Measurements from ENCODE around the gene ZNF746.

Gene ZNF746

DNA sequence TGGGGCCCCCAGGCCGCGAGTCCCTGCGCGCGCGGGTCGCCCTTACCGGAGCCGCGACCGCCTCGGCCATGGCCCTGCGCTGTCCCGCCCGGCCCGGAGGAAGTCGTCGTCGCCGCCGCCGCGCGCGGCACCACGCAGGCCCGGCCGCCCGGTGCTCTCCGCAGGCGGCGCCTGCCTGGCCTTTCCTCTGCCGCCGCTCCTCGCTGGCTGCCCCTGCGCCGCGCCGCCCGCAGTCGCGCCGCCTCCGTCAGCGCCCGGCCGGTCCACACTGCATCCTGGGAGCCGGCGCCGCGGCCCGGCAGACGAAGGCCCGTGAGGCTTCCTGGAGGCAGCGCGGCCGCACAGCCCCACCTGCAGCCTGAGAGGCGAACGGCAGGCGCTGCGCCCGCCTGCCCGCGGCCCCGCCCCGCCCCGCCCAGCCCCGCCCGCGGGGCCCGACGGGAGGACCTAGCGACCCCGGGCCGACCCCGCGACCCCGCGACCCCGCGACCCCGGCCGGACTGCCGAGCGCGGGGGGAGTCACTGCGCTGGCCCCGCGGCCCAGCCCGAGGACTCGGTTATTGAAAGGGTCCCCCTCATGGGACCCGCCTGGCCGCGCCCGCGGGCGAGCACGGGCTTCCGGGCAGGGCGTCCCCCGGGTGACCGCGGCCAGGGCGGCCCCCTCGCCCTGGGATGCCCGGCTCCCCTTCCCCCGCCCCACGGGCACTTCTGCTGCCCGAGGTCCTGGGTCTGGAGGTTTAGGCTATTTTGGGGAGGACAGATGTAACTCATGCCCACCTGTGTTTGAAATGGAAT, at the start of gene ZNF746:
TSS of gene ZNF746 (minus strand) at position 343 of the 795 bp plus-strand sequence. CDS start at position 70, 273 bp downstream.
- Mint-ChIP-seq H3K4me3 (peak within 1 kb of the TSS; percentile 94), H3K27ac (peak within 1 kb of the TSS; percentile 96), H3K27me3 (no peaks in the 10 kb centered on the region), H3K9me3 (no peaks in the 10 kb centered on the region), H3K36me3 (ENCODE audit: low read depth) (peaks cover 40% of the 10 kb centered on the region), H3K4me1 (ENCODE audit: low read depth) (peaks cover 36% of the 10 kb centered on the region)
- peak; percentile 87 for DNase-seq

GRCh38 chr7:149547126-149547525, 49.5 kb upstream of the ZNF746 start:
- Mint-ChIP-seq H3K4me1 (ENCODE audit: low read depth) (peaks cover 7% of the 10 kb centered on the region), H3K4me3 (no peak overlapping the region), H3K9me3 (no peaks in the 10 kb centered on the region), H3K27me3 (no peaks in the 10 kb centered on the region), H3K27ac (peak overlapping the region; percentile 38), H3K36me3 (ENCODE audit: low read depth) (peaks cover 77% of the 10 kb centered on the region)
- no peak for DNase-seq

GRCh38 chr7:149546331-149546730, 48.7 kb upstream of the ZNF746 start:
- no peak for DNase-seq
- Mint-ChIP-seq H3K4me1 (ENCODE audit: low read depth) (peaks cover 7% of the 10 kb centered on the region), H3K36me3 (ENCODE audit: low read depth) (peaks cover 74% of the 10 kb centered on the region), H3K4me3 (no peak overlapping the region), H3K9me3 (peaks cover 2% of the 10 kb centered on the region), H3K27ac (peak overlapping the region; percentile 14), H3K27me3 (no peaks in the 10 kb centered on the region)

DNA sequence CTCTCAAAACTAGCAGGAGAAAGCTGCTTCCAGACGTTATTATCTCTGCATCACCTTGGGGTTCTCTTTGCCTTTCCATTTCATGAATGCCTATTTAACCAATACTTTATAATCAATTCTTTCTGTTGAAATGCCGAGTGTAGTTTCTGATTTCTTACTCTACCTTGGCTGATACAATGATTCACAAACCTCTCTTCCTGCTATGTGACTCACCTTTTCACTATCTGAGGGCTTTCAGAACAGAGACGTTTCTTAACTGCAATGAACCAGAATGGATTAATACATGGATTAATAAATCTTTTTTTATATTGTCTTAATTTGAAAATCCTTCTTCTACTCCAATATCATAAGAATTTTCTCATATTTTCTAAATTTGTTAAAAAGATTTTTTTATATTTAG, 46.4 kb upstream of the ZNF746 start:
- no peaks in the 10 kb centered on the region for H3K27me3 Mint-ChIP-seq
- no peak for DNase-seq
- H3K4me1 Mint-ChIP-seq (ENCODE audit: low read depth) = peaks cover 7% of the 10 kb centered on the region
- H3K9me3 Mint-ChIP-seq = peaks cover 8% of the 10 kb centered on the region
- H3K27ac Mint-ChIP-seq = no peak overlapping the region
- peaks cover 63% of the 10 kb centered on the region for H3K36me3 Mint-ChIP-seq (ENCODE audit: low read depth)
- no peak overlapping the region for H3K4me3 Mint-ChIP-seq

DNA sequence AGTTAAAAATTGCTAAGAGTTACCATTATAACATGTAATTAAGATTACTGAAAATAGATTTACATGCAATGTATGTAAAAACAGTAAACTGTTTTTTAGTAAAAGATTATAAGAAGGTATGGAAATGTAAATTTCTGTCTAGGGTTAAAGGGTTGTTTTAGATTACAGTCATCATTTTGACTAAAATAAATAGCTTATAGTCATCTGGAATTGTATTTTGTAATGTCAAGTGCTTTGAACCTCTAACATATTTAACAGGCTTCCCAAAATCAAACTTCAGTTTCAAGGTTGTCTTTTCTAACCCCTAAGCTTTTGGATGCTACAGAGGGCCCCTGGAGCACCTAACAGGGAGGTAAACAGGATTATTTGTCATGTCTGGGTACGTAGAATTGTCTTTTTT, 35.0 kb upstream of the ZNF746 start:
- H3K27ac Mint-ChIP-seq = no peak overlapping the region
- H3K4me1 Mint-ChIP-seq (ENCODE audit: low read depth) = peaks cover 8% of the 10 kb centered on the region
- DNase-seq = no peak
- peaks cover 21% of the 10 kb centered on the region for H3K36me3 Mint-ChIP-seq (ENCODE audit: low read depth)
- H3K27me3 Mint-ChIP-seq = no peaks in the 10 kb centered on the region
- H3K4me3 Mint-ChIP-seq = no peak overlapping the region
- H3K9me3 Mint-ChIP-seq = peaks cover 27% of the 10 kb centered on the region

- Mint-ChIP-seq H3K36me3 (ENCODE audit: low read depth) (peaks cover 21% of the 10 kb centered on the region), H3K4me3 (no peak overlapping the region), H3K27me3 (no peaks in the 10 kb centered on the region), H3K4me1 (ENCODE audit: low read depth) (no peaks in the 10 kb centered on the region), H3K27ac (no peak overlapping the region), H3K9me3 (peaks cover 28% of the 10 kb centered on the region)
- DNase-seq = no peak
Observed at GRCh38 chr7:149529136-149529718, 31.6 kb upstream of the ZNF746 start.

- Mint-ChIP-seq H3K9me3 (peaks cover 26% of the 10 kb centered on the region), H3K4me1 (ENCODE audit: low read depth) (no peaks in the 10 kb centered on the region), H3K4me3 (no peak overlapping the region), H3K27ac (no peak overlapping the region), H3K27me3 (no peaks in the 10 kb centered on the region), H3K36me3 (ENCODE audit: low read depth) (peaks cover 16% of the 10 kb centered on the region)
- no peak for DNase-seq
Observed at GRCh38 chr7:149527414-149527813, 29.8 kb upstream of the ZNF746 start.

GRCh38 chr7:149525280-149525679, 27.7 kb upstream of the ZNF746 start:
- Mint-ChIP-seq H3K36me3 (ENCODE audit: low read depth) (peaks cover 13% of the 10 kb centered on the region), H3K27me3 (no peaks in the 10 kb centered on the region), H3K27ac (no peak overlapping the region), H3K4me1 (ENCODE audit: low read depth) (no peaks in the 10 kb centered on the region), H3K9me3 (peaks cover 23% of the 10 kb centered on the region), H3K4me3 (no peak overlapping the region)
- no peak for DNase-seq

DNA sequence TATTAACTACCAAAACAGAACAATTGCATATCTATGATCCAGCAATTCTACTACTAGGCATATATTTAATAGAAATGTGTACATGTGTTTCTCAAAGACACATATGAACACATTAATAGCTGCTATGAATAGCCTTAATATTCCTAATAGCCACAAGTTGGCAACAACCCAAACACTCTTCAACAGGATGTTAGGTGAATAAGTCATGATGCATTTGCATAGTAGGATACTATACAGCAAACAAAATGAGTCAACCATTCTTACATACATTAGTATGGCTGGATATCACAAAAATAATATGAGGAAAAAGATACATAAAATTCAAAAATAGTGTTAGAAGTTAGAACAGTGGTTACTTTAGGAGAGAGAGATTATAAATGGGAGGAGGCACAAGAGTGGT, 26.8 kb upstream of the ZNF746 start:
- H3K4me3 Mint-ChIP-seq = no peak overlapping the region
- peaks cover 10% of the 10 kb centered on the region for H3K36me3 Mint-ChIP-seq (ENCODE audit: low read depth)
- H3K27me3 Mint-ChIP-seq = no peaks in the 10 kb centered on the region
- no peak overlapping the region for H3K27ac Mint-ChIP-seq
- peaks cover 16% of the 10 kb centered on the region for H3K9me3 Mint-ChIP-seq
- no peaks in the 10 kb centered on the region for H3K4me1 Mint-ChIP-seq (ENCODE audit: low read depth)
- no peak for DNase-seq

DNA sequence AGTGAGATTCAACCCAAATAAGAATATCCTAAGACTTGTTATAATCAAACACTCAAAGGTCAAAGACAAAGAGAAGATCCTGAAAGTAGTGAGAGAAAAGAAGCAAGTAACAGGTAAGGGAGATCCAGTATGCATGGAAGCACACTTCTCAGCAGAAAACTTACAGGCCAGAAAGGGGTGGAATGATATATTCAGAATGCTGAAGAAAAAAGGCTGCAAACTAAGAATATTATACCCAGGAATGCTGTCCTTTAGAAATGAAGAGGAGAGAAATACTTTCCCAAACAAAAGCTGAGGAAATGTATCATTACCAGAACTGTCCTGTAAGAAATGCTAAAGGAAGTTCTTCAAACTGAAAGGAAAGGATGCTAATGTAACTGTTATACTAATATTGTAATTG, 12.6 kb upstream of the ZNF746 start:
- no peaks in the 10 kb centered on the region for H3K27me3 Mint-ChIP-seq
- H3K27ac Mint-ChIP-seq = no peak overlapping the region
- no peak overlapping the region for H3K4me3 Mint-ChIP-seq
- no peak for DNase-seq
- H3K4me1 Mint-ChIP-seq (ENCODE audit: low read depth) = no peaks in the 10 kb centered on the region
- no peaks in the 10 kb centered on the region for H3K36me3 Mint-ChIP-seq (ENCODE audit: low read depth)
- H3K9me3 Mint-ChIP-seq = peaks cover 39% of the 10 kb centered on the region

DNA sequence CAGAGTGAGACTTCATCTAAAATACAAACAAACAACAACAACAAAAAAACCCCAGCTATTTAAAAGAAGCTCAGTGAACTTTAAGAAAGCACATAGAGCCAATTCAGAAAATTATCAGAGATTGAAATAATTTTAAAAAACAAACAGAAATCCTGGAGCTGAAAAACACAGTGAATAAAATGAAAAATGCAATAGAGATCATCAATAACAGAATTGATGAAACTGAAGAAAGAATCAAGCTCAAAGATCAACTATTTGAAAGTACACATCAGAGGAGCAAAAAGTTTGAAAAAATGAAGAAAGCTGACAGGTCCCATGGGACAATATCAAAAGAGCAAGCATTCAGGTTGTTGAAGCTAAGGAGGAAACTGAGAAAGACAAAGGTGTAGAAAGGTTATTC, 12.2 kb upstream of the ZNF746 start:
- Mint-ChIP-seq H3K27ac (no peak overlapping the region), H3K27me3 (no peaks in the 10 kb centered on the region), H3K4me1 (ENCODE audit: low read depth) (no peaks in the 10 kb centered on the region), H3K4me3 (no peak overlapping the region), H3K9me3 (peaks cover 39% of the 10 kb centered on the region), H3K36me3 (ENCODE audit: low read depth) (no peaks in the 10 kb centered on the region)
- no peak for DNase-seq

DNA sequence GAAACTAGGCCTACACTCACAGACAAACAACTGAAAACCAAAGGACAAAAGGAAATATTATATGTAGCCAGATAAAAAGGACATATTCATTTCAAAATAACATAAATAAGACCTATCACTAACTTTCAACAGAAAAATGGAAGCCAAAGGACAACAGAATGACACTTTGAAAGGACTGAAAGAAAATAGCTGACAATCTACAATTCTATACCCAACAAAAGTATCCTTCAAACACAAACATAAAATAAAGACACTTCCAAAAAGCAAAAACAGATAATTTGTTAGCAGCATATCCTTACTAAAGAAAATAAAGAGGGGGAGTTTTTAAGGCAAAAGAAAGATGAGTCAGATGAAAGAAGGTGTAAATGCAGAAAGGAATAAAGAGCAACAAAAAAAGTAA, 7.9 kb upstream of the ZNF746 start:
- Mint-ChIP-seq H3K27ac (no peak overlapping the region), H3K9me3 (peaks cover 18% of the 10 kb centered on the region), H3K4me3 (no peak overlapping the region), H3K36me3 (ENCODE audit: low read depth) (no peaks in the 10 kb centered on the region), H3K27me3 (no peaks in the 10 kb centered on the region), H3K4me1 (ENCODE audit: low read depth) (no peaks in the 10 kb centered on the region)
- DNase-seq = no peak

- DNase-seq = no peak
- peaks cover 9% of the 10 kb centered on the region for H3K4me1 Mint-ChIP-seq (ENCODE audit: low read depth)
- H3K36me3 Mint-ChIP-seq (ENCODE audit: low read depth) = peaks cover 3% of the 10 kb centered on the region
- no peaks in the 10 kb centered on the region for H3K27me3 Mint-ChIP-seq
- H3K9me3 Mint-ChIP-seq = peaks cover 7% of the 10 kb centered on the region
- H3K4me3 Mint-ChIP-seq = no peak overlapping the region
- H3K27ac Mint-ChIP-seq = no peak overlapping the region
Observed at GRCh38 chr7:149501651-149502050, 4.0 kb upstream of the ZNF746 start.

DNA sequence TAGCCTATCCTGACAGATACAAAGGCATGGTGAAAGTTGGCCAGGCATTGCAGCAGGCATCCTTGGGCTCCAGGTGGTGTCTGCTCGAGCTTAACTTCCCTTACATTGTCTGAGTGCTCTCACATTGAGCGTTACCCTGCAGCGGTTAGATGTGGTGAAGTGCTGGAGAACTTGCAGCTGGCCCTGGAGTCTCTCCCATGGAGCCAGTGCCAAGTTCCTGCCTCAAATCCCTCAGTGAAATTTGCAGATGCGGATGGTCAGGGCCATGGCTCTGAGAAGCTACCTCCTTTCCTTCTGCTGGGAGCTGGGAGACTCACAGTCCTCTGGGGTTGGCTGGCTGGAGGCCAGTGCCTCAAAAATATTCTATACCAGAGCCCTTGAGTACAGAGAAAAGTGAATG, 3.3 kb upstream of the ZNF746 start:
- no peak for DNase-seq
- Mint-ChIP-seq H3K27ac (no peak overlapping the region), H3K36me3 (ENCODE audit: low read depth) (peaks cover 9% of the 10 kb centered on the region), H3K27me3 (no peaks in the 10 kb centered on the region), H3K4me3 (no peak overlapping the region), H3K9me3 (peaks cover 7% of the 10 kb centered on the region), H3K4me1 (ENCODE audit: low read depth) (peaks cover 17% of the 10 kb centered on the region)

DNA sequence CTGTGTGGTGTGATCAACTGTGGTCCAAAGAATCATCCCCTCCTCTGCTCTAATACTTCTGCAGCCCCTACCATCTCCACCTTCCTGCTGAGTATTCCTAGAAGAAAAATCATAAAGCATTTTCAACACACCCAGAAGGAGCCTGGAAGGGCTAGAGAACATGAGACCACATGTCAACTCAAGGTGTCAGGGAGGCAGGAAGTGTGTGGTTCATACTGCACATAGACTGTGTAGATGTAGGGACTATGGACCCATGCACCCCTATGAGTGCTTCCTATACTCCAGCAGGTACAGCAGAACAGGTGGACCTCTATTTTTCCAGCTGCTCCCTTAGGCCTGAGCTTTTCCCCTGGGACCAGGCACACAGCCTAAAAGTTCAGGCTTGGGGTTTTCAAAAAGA, 2.6 kb upstream of the ZNF746 start:
- Mint-ChIP-seq H3K27ac (no peak overlapping the region), H3K4me3 (no peak overlapping the region), H3K27me3 (no peaks in the 10 kb centered on the region), H3K4me1 (ENCODE audit: low read depth) (peaks cover 24% of the 10 kb centered on the region), H3K9me3 (peaks cover 3% of the 10 kb centered on the region), H3K36me3 (ENCODE audit: low read depth) (peaks cover 15% of the 10 kb centered on the region)
- no peak for DNase-seq

Measured in activated T-cell treated with anti-CD3 and anti-CD28 coated beads, Interleukin-2, amount 50 U/mL, for 24 hours (primary cell).